GM18526 (cell line): ENCODE data around the gene FAR1.

Experiments used
- POLR2A ChIP-seq: IDR thresholded peaks from 3 replicates; pipeline ENCODE4 v1.6.1; 2011; ENCODE audit not compliant: insufficient read length; ENCODE audit errors: extremely low read depth

FAR1 gene, protein sequence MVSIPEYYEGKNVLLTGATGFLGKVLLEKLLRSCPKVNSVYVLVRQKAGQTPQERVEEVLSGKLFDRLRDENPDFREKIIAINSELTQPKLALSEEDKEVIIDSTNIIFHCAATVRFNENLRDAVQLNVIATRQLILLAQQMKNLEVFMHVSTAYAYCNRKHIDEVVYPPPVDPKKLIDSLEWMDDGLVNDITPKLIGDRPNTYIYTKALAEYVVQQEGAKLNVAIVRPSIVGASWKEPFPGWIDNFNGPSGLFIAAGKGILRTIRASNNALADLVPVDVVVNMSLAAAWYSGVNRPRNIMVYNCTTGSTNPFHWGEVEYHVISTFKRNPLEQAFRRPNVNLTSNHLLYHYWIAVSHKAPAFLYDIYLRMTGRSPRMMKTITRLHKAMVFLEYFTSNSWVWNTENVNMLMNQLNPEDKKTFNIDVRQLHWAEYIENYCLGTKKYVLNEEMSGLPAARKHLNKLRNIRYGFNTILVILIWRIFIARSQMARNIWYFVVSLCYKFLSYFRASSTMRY

DNA sequence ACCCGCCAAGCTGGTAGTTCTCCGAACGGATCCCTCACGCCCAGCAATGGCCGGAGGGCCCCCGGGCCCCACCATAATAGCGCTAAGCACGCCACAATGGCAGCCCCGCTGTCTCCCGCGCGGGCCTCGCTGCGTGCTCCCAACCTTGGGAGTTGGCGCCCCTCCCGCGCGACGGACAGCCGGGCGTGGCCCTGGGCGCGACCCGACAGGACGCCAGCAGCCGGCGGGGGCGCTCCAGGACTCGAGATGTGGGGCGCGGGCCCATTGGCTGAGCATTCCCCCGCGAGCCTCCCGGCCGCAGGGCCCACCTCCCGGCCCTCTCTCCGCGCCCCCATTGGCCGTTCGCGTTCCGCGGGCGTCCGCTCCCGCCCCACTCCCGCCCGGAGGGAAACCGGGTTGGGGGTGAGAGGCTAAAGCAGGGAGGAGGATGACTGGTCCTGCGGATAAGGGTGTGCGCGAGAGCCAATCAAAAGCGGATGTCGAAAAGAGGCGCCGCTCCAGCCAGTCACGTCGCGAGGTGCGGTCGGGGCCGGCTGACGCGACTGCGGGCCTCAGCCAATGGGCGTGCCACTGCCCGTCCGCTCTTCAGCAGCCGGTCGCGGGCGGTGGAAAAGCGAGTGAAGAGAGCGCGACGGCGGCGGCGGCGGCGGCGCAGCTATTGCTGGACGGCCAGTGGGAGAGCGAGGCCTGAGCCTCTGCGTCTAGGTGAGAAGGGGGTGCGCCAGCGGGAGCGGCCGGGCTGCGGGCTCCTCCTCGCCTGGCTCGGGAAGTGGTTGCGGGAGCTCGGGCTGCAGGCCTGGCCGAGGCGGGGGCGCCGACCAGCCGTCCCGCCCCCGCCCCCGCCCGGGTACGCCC lies at the start of gene FAR1:
FAR1 (plus strand) TSS at position 567 of the 855 bp plus-strand sequence. CDS start 26,098 bp downstream, outside the sequence.
- peak; percentile 52 for TF ChIP-seq POLR2A

DNA sequence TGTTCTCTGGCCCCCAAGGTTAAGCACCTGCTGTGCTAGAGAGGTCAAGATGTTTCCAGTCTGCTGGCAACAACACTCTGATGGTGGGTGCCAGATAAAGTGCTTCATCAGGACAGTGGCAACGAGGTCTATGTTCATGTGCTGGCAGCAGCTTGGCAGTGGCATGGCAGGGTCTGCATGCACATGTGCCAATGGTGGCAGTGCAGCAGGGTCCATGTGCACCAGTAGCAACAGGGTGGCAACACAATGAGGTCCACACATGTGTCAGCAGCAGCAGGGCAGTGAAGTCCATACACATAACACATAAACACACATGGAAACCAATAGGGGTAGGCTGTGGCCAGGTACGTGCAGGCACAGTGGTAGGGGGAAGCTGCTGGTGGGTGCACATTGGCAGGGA lies 48.4 kb upstream of the FAR1 start:
- TF ChIP-seq POLR2A = no peak

DNA sequence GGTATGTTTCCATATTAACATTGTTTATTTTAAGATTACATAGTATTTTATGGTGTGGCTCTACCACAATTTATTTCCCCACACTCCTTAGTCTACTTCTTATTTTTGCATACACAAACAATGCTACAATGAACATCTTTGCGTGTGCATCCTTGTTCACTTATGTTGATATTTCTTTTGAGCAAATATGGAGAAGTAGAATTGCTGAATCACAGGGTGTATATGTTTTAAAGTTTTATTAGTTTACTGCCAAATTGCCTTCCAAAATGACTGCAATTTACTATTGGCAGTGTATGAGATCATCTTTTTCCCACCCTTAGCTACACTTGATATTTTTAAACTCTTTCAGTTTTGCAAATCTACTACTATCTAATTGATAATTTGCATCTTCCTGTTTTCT lies 38.7 kb upstream of the FAR1 start:
- no peak for TF ChIP-seq POLR2A

DNA sequence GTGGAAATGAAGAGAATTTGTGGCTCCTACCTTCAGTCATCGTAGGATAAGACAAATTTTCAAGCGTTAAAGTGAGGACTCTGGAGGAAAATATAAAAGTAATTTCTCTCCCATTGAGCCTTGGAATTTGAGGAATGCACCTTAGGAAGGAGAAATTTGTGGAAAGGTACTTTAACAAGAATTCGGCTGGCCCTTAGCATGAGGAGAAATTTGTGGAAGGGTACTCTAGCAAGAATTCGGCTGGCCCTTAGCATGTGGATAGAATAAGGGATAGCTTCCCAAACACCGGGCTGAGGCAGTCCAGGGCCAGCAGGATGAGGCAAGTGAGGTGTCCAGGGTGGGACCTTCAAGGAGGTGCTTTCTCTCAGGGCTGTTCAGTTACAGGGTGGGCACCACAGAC lies 33.2 kb upstream of the FAR1 start:
- TF ChIP-seq POLR2A = no peak

DNA sequence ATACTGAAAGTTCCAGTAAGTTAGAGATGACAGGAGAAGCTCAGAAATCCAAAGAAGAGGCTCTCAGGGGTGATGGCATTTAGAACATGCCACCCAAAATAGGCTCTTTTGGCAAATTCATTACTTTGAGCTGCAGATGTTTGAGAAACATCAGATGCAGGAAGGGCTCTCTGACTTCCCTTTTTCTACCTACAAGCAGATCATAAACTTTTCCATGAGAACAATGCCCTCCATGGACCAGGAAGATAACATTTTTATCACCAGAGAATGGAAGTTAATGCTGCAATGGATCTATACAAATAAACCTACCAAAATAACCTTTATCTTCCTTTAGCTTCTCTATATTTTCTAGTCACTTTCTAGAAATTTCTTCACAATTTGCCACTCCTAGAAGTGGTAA lies 32.7 kb upstream of the FAR1 start:
- no peak for TF ChIP-seq POLR2A

DNA sequence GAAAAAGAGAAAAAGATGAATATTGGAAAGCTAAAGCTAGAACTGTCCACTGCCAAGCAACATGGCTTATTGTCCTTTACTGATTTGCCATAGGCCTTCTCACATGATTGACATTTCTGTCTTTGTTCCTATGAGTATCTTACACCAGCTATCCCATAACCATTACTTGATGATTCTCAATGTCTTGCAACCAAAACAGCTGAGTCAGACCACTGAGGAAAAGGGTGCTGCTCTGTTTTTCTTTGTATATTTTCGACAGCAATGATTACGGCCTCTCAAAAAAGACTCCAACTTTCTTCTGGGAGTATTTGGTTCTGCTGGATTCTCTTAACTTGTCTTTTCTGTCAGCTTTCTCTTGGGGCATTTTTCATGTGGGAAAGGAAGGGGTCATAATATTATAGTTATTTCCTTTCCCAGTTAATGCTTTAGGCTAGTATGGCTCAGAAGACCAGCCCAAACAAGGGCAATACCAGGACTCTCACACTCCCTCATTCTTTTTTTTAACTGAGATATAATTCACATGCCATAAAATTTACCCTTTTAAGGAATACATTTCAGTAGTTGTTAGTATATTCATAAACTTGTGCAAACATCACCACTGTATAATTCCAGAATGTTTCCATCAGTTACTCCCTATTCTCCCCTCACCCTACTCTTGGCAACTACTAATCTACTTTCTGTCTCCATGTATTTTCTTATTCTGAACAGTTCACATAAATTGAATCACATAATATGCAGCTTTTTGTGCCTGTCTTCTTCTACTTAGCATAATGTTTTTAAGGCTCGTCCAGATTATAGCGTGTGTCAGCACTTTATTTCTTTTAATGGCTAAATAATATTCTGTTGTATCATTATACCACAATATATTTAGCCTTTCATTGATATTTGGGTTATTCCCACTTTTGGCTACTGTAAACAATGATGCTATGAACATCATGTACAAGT lies 31.1 kb upstream of the FAR1 start:
- TF ChIP-seq POLR2A = no peak

DNA sequence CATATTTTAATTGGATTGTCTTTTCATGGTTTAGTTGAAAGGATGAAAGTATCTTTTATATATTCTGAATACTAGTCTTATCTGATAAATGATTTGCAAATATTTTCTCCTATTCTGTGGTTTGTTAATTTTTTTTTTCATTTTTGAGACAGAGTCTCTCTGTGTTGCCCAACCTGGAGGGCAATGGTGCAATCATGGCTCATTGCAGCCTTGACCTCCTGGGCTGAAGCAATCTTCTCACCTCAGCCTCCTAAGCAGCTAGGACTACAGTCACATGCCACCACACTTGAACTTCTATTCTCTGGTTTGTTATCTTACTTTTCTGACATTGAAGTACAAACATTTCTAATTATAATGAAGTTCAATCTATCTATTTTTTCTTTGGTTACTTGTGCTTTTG lies 30.0 kb upstream of the FAR1 start:
- no peak for TF ChIP-seq POLR2A

DNA sequence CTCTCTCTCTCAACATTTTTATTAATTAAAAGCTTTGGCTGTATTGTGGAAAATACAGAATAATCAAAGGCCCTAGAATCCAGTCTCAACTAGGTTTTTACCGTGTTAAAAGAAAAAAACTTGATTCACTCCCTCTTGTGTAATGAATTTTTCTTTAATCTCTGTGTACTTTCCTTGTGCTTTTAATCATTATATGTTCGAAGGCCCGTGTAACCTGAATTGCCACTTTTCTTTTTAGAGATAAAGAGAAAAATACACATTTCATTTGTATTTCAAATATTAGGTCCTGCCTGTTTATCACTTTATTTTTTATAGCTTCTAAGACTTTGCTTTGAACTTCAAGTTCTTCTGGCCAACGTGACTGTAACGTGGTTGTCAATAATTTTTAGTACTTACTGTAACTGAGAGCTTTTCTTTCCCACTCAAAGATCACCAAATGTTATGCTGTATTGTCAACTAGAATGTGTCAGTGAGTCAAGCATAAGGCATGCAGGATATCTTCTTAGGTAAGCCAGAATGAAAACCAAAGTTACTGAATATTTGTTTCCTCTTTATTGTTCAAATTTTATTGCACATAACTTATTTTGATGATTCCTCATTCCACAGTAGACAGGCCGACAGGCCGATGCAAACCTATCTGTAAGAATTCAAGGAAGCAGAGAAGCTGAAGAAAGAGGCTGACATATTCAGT lies 23.3 kb upstream of the FAR1 start:
- no peak for TF ChIP-seq POLR2A

DNA sequence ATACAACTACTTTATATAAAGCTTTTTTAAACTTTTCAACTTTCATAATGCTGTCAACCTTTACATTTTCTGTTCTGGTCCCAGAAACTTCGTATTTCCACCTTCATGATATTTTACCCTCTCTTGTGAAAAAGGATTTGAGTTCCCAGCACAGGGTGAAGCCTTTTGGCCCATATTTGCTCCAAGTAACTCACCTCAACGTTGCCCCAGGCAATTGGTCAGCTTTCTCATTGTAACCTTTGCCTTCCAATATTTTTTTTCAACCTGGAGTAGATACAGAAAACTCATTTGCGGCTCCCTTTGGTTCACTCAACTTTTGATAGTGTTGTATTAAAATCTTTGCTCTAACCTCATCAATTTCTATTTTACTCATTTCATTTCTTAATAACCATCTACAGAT lies 21.1 kb upstream of the FAR1 start:
- TF ChIP-seq POLR2A = no peak

DNA sequence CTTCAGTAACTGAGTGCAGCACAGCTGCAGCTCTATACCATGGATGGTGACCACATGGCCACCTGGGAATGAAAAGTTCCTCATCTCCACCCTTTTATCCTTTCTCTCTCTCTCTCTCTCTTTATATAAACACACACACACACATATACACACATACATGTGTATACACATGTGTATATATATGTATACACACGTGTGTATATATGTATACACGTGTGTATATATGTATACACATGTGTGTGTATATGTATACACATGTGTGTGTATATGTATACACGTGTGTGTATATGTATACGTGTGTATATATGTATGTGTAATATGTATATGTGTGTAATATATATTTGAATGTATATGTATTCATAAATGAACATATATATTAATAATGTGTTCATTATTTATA lies 18.8 kb upstream of the FAR1 start:
- TF ChIP-seq POLR2A = no peak

DNA sequence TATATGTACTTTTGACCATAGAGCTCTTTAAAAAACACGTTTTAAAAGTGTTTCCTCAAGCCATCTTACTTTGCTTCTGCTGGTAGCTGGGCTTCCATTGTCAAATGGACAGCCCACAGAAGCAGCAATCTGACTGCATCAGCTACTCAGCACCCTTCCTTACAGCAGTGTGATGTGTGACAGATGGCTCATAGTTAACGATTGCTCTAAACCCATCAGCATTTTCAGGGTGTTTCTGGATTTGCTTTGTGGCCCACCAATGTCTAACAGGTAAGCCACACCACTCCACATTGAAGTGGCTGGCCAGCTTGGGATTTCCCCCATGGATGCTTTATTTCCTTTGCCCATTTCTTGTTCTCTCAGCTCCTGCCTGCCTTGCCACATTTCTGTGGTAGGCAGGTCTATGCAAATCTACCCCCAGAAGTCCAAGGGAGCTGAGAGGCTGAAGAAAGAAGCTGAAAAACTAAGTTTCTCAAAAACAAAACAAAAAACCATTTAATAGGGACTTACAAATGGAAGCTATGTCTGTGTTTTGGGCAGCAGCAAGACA lies 7.3 kb upstream of the FAR1 start:
- no peak for TF ChIP-seq POLR2A

DNA sequence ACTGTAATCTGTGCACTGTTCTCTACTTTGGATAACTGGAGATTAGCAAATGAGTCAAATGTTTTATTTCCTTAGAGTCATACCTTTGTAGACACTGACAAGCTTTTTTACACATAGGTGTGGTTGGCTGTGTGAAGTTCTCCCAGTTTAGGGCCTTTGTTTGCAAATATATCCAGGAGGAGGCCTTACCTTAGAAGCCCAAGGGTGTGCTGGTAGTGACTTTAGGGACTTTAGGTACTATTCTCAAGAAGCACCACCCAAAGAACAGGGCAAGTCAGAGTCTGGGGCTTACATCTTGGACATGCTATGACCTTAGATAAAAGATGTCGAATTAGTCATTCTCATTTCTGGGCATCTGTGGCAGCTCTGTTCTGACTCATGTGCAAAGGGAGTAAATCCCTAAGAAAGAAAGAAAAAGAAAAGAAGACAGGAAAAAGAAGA lies 4.8 kb upstream of the FAR1 start:
- TF ChIP-seq POLR2A = no peak

DNA sequence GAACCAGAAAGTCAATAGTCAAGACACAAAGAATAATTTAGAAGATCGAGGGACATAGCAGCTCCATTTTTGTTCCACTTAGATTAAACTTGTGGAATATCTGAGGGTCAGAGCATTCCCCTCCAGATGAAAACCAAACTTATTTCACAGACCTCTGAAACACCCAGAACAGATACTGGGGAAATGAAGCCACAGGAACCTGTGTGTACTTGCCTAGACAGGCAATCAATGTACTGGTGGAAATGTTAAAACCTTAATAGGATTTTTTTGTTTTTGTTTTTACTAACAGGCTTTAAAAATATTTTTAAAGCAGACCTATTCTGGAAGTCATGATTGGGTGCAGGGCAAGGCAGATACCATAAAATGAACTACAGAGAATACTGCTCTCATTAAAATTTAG lies 4.1 kb upstream of the FAR1 start:
- TF ChIP-seq POLR2A = no peak

DNA sequence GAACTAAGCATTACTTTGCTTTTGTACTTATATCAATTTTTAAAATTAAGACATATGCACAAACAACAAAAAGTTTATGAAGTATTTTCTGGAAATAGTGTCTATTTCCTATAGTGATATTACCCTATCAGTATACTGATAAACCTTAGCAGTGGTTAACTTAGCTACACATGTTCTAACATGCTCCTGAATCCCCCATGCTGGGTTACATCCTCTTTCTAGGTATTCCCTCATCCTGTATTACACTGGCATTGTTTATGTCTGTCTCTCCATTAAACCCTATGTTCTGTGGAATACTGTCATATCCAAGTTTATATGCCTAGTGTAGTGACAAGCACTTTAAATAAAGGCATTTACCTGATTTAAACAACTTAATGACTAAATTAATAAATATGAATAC lies 1.8 kb upstream of the FAR1 start:
- no peak for TF ChIP-seq POLR2A
